Kidney (tissue), 14 donors: ENCODE data around the gene RYR3. TPM values are rescaled to one million over a fixed set of nuclear protein-coding genes. Genes with fewer than 3 reads are reported as not detected.

Source experiments
- DNase-seq, 5 donors: peaks; one replicate each; pipeline ENCODE4 v3.0.0-alpha.2; 2013 to 2020
- FAIRE-seq: peaks from 2 replicates; lab custom pipeline; 2012; peaks lifted over from hg19 to GRCh38; lab: Jason Lieb, UNC
- H3K27ac ChIP-seq, 2 donors: one replicate each; pipeline ENCODE4 v1.7.0; 2013; ENCODE audit warnings: low read depth in 2 of 2, low read length in 2 of 2, inconsistent platforms in 1 of 2
- H3K27me3 ChIP-seq: one replicate; pipeline ENCODE4 v1.7.1; 2013; ENCODE audit warnings: low read length, inconsistent platforms; ENCODE audit not compliant: control insufficient read depth, insufficient read depth
- H3K36me3 ChIP-seq, 3 donors: one replicate each; pipeline versions ENCODE4 v1.7.0 to v1.7.1; 2013; ENCODE audit warnings: low read length in 3 of 3, control low read depth in 1 of 3, inconsistent platforms in 1 of 3; ENCODE audit not compliant: insufficient read depth in 3 of 3, control insufficient read depth in 2 of 3
- H3K4me1 ChIP-seq, 3 donors: one replicate each; pipeline versions ENCODE4 v1.7.0 to v1.7.1; 2013; ENCODE audit warnings: low read length in 3 of 3, inconsistent platforms in 1 of 3, low read depth in 1 of 3; ENCODE audit not compliant: control insufficient read depth in 2 of 3, insufficient read depth in 2 of 3
- H3K4me3 ChIP-seq, 3 donors: one replicate each; pipeline versions ENCODE4 v1.7.0 to v1.8.1; 2013; ENCODE audit warnings: low read length in 3 of 3, control low read depth in 1 of 3, inconsistent platforms in 1 of 3
- H3K9ac ChIP-seq, 3 donors: one replicate each; pipeline versions ENCODE4 v1.7.0 to v1.7.1; 2013; ENCODE audit warnings: low read length in 3 of 3, control low read depth in 1 of 3, inconsistent platforms in 1 of 3
- H3K9me3 ChIP-seq, 3 donors: one replicate each; pipeline versions ENCODE4 v1.7.0 to v1.7.1; 2013; ENCODE audit warnings: low read length in 3 of 3, control low read depth in 1 of 3, inconsistent platforms in 1 of 3; ENCODE audit not compliant: control insufficient read depth in 2 of 3, insufficient read depth in 1 of 3
- intact Hi-C: fragments of 100-400 bp; cut with DNase I; formaldehyde crosslinking; loops from one replicate; pipeline ENCODE4 v1.11.1; 2022
- polyA plus RNA-seq: library from polyadenylated mRNA; stranded (reverse); fragments of 350-450 nt; fragmentation: Illumina TruSeq; extraction: RNeasy Lipid Tissue Mini Kit (QIAGEN cat#74804); gene quantifications from one replicate; pipeline ENCODE4 v1.2.3, GENCODE V29; 2014; ENCODE audit warnings: low read depth, low replicate concordance; ENCODE audit not compliant: insufficient read depth
- total RNA-seq: library from RNA; stranded (reverse); fragmentation: NEBNext Ultra II Directional; extraction: Animal tissue kit (Norgen Biotek cat#: 25700); gene quantifications from one replicate; pipeline ENCODE4 v1.2.1, GENCODE V29; 2021
- TF ChIP-seq, protein P1 (sequence below): IDR thresholded peaks from 3 replicates; pipeline ENCODE4 v1.5.1; 2012; ENCODE audit warnings: mild to moderate bottlenecking, moderate library complexity, borderline replicate concordance; ENCODE audit not compliant: insufficient read depth; ENCODE audit errors: extremely low read depth
- donor health status: control.
- donor health status: control.
- donor health status: control.
- donor health status: control.
- donor health status: control.
- donor health status: DM: yes; HTN: yes; CAD: no.
- donor health status: Normal renal cell carcinoma (clear cell type).

Gene RYR3
- total and polyA plus RNA-seq, 2 donors from 2014 or later, result 0.90 to 10.5 TPM

DNA sequence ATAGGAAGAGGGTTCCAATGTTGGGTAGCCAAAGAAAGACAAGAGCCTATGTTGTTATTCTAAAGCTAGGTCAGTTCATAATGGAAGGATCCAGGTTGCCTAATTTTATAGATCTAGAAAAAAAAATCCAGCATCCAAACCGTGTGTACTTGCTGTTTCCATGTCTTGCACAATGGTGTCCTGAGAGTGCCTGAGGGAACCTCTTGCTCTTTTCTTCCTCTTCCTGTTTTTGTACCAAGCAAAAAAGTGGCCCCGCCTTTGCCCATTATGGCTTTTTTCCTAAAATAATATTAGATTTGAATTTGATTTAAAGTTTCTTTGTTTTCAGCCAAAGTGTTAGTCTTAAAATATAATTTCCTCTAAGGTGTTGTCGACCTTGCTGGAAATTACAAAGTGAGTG, 224.4 kb downstream of the RYR3 start:
- no peaks in the 10 kb centered on the region for H3K36me3 ChIP-seq
- TF ChIP-seq, protein P1, sequence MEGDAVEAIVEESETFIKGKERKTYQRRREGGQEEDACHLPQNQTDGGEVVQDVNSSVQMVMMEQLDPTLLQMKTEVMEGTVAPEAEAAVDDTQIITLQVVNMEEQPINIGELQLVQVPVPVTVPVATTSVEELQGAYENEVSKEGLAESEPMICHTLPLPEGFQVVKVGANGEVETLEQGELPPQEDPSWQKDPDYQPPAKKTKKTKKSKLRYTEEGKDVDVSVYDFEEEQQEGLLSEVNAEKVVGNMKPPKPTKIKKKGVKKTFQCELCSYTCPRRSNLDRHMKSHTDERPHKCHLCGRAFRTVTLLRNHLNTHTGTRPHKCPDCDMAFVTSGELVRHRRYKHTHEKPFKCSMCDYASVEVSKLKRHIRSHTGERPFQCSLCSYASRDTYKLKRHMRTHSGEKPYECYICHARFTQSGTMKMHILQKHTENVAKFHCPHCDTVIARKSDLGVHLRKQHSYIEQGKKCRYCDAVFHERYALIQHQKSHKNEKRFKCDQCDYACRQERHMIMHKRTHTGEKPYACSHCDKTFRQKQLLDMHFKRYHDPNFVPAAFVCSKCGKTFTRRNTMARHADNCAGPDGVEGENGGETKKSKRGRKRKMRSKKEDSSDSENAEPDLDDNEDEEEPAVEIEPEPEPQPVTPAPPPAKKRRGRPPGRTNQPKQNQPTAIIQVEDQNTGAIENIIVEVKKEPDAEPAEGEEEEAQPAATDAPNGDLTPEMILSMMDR, result no peak
- H3K27ac ChIP-seq, result no peak overlapping the region
- H3K4me1 ChIP-seq, result no peaks in the 10 kb centered on the region
- H3K27me3 ChIP-seq, result no peaks in the 10 kb centered on the region
- H3K9ac ChIP-seq, result no peak overlapping the region
- FAIRE-seq (no peak), DNase-seq (no peak)
- no peaks in the 10 kb centered on the region for H3K9me3 ChIP-seq
- intact Hi-C loops, result no loop called here
- no peak overlapping the region for H3K4me3 ChIP-seq

DNA sequence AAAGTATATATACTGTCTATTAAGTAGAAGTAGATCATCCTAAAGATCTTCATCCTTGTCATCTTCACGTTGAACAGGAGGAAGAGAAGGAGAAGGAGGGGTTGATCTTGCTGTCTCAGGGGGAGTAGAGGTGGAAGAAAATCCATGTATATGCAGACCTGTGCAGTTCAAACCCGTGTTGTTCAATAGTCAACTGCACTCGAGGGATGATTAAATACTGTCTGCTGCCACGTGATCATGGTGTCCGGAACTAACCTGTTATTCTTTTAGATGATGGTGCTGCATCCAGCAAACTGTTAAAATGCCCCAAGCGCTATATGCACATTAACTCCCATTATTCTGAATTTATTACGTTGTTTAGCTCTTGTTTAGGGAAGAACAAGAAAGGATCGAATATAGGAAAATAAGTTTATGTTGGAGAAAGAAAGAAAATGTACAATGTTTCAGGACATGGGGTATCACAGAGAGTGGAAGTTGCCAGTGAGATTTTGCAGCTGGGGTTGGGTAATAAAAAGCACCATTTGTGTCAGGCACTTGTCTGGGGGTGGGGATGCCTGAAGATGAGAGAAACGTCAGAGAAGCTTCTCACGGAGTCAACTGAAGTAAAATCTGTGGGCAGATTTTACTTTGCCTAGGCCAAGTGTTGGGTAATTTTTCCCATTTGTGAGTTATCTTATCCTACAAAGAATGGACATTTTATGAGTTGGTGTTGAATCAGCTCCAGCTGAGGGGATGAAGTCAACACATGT, 229.2 kb downstream of the RYR3 start:
- intact Hi-C loops, result no loop called here
- Histone ChIP-seq H3K4me1 (no peaks in the 10 kb centered on the region), H3K9ac (no peak overlapping the region), H3K9me3 (no peaks in the 10 kb centered on the region), H3K27ac (no peak overlapping the region), H3K4me3 (no peak overlapping the region), H3K27me3 (no peaks in the 10 kb centered on the region), H3K36me3 (no peaks in the 10 kb centered on the region)
- no peak for DNase-seq
- TF ChIP-seq, protein P1, result no peak
- no peak for FAIRE-seq

- Histone ChIP-seq H3K4me1 (no peaks in the 10 kb centered on the region), H3K36me3 (no peaks in the 10 kb centered on the region), H3K9me3 (no peaks in the 10 kb centered on the region), H3K27me3 (no peaks in the 10 kb centered on the region), H3K27ac (no peak overlapping the region), H3K4me3 (no peak overlapping the region), H3K9ac (no peak overlapping the region)
- TF ChIP-seq, protein P1, result no peak
- intact Hi-C loops, result no loop called here
- no peak for FAIRE-seq
- DNase-seq, result no peak
Observed at GRCh38 chr15:33543957-33544356, 233.2 kb downstream of the RYR3 start.
